Suprapubic skin (tissue), 4 donors: ENCODE data around the gene AMER1.

ENCODE experiments used
- CTCF ChIP-seq, 2 donors: fragments of 200-600 bp in 1 of 2; fragments of 450-650 bp in 1 of 2; sonication (generic) in 1 of 2; IDR thresholded peaks; one replicate each; pipeline ENCODE4 v1.5.1; 2016 to 2019; ENCODE audit warnings: antibody characterized with exemption in 2 of 2, mild to moderate bottlenecking in 1 of 2, moderate library complexity in 1 of 2
- EP300 ChIP-seq: sonication (generic); formaldehyde crosslinking; IDR thresholded peaks from one replicate; pipeline ENCODE4 v1.6.1; 2017; ENCODE audit warnings: antibody characterized with exemption
- POLR2A ChIP-seq, 2 donors: fragments of 450-650 bp; IDR thresholded peaks; one replicate each; pipeline ENCODE4 v1.6.1; 2017; ENCODE audit warnings: antibody characterized with exemption in 2 of 2, mild to moderate bottlenecking in 2 of 2, moderate library complexity in 2 of 2
- POLR2AphosphoS5 ChIP-seq, 3 donors: sonication (generic); formaldehyde crosslinking; IDR thresholded peaks; one replicate each; pipeline ENCODE4 v1.6.1; 2017; ENCODE audit warnings: antibody characterized with exemption in 3 of 3

GRCh38 chrX:64198036-64198435, 7.5 kb downstream of the AMER1 start:
- TF ChIP-seq CTCF (IDR thresholded peaks at IDR 0.05), result no peak
- no peak for TF ChIP-seq EP300
- no peak for TF ChIP-seq POLR2A (IDR thresholded peaks at IDR 0.05)
- no peak for TF ChIP-seq POLR2AphosphoS5 (IDR thresholded peaks at IDR 0.05)
